HT1080 (cell line): ENCODE data around the gene TANGO2. TPM values are rescaled to one million over a fixed set of nuclear protein-coding genes. Genes with fewer than 3 reads are reported as not detected.
A peak's percentile ranks its signal among the peaks of the same experiment; 100 is the strongest.

Source experiments
- DNase-seq: peaks from one replicate; pipeline ENCODE4 v3.0.0-alpha.2; 2015; ENCODE audit warnings: low read depth
- total RNA-seq: library from RNA; depleted of rRNA; stranded (reverse); fragments of >200 nt; shearing (Covaris generic); gene quantifications from 2 replicates; pipeline ENCODE4 v1.2.3, GENCODE V29; 2014

TANGO2 gene
- total RNA-seq, 1 experiment from 2014 or later = 18.8 TPM

- DNase-seq = peak; percentile 31
Measured at GRCh38 chr22:19994851-19995610, 25.9 kb upstream of the TANGO2 start.

- DNase-seq = no peak
Measured at GRCh38 chr22:19995611-19996339, 25.1 kb upstream of the TANGO2 start.

DNA sequence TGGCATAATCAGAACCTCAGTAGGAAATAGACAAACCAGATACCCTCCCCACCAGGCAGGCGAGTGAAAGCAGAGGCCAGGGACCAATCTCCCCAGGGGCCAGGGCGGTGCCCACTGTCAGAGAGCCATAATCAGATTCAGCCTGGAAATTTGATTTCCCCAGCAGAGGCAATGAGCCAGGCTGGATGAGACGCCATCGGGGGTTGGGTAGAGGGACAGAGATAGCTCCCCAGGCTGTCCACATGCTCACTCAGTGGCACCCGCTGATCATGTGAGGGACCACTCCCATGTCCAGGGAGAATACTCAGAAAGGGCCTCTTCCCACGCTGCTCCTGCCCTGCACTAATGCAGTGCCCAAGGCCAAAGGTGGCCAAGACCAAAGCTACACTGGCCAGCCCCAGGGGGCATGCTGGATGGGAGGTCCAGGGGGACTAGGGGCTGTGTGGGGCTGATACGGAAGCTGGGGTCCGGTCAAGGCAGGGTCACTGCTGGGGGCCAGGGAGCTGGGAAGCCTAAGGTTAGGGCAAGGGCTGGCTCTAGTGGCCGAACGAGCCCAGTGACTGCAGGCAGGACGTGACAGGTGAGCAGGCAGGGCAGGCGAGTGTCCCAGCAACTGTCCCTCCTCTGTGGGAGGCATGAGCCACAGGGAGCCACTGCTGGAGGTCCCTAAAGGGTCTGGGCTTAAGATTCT is 24.1 kb upstream of the TANGO2 start:
- DNase-seq = no peak

GRCh38 chr22:19997561-19998231 is 23.2 kb upstream of the TANGO2 start:
- no peak for DNase-seq

- DNase-seq = no peak
Measured at GRCh38 chr22:19998232-19998951, 22.5 kb upstream of the TANGO2 start.

DNA sequence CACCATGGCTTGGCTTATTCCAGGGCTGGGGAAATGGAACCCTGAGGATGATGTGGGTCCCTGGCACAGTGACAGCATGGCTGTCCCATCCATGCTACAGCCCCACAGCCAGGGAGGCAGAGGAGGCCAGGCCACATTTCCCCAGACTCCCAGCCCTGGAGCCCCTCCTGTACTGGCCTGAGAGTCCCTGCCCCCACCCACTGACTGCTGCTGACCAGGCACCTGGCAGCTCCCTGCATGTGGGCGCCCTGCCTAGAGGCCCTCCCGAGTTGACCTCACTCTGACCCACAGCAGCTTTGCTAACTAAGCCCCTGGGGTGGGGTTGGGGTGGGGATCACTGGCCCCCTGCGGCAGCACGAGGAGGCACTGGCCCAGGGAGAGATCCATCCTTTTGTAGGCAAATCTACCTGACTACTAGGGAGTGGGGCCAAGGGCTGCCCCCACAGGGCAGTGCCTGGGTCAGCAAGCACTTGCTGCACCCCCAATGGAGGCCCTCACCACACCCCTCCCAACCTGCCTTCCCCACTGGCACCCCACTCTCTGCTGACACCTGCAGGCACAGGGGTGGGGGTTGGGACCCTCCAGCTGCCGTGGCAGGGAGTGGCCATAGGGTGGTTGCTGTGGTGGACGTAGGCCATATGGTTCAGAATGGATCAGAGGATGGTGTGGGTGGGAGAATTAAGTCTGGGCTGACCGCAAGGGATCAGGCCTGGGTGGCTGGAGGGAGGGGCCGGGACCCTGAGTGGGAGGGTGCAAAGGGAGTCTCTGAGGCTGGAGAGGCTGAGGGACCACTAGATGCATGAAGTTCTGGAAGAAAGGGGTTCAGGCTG is 21.7 kb upstream of the TANGO2 start:
- DNase-seq = no peak

DNA sequence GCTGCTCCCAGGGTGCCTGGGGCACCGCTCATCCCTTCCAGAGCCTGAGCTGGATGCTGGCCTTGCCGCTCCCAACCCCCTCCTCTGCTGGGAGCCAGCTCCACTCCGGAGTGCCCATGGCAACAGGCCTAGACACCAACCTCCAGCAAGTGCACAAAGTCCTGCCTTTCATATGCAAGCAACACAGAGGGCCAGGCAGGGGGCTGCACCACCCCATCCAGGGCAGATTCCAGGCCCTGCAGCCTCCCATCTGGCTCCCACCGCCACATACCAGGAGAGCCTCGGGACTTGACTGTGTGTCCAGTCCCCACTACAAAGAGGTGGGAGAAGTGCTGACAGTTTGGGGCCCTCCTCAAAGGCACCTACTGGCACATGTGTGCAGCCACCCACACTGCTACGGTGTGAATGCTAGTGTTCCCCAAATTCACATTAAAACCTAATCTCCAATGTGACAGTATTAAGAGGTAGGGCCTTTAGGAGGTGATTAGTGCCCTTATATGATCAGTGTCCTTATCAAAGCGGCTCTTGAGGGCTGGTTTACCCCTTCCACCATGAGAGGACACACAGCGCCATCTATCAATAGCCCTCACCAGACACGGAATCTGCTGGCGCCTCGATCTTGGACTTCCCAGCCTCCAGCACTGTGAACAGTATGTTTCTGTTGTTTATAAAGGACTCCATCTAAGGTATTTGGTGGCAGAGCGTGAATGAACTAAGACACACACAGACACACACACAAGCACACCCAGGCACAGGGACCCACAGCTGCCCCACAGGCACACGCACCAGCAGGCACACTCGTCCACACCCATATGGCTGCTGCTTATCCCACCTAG is 20.4 kb upstream of the TANGO2 start:
- peak; percentile 24 for DNase-seq

DNA sequence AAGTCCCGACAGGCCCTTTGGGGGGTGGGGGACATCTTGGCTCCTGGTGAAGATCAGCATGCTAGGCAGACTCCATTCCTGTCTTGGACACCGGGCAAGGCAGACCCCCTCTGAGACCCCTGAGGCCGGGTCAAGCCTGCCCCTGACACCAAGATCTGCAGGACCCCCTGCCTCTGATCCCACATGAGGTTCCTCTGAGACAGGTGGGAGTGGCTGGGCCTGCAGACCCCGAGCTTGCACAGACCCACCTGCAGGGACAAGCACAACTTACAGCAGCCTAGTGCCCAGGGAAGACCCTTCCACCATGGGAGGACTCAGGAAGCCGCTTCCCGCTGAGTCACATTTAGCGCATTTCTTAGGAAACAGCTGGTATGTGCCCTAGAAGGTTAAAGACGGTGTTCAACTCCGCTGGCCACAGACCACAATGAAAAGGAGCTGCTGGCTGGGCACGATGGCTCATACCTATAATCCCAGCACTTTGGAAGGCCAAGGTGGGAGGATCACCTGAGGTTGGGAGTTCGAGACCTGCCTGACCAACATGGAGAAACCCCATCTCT is 19.8 kb upstream of the TANGO2 start:
- DNase-seq = peak; percentile 93

- DNase-seq = no peak
Measured at GRCh38 chr22:20002128-20002527, 18.8 kb upstream of the TANGO2 start.

DNA sequence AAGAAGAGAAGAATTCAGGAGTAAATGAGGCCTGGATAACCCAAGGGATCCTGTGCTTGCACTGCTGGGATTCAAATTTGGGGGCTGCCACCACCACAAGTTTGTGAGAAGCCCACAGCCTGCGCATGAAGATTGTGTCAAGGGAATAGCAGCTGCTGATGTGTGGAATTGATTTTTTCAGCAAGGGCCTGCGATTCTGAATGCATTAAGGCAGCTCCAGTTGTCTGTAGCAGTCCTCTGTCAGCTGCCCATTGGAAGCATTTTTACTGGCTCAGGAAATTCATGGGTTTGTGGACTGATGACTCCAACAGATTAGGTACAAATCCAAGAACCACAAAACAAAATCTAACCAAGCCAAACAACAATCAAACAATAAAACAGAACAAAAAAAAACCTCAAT is 18.3 kb upstream of the TANGO2 start:
- no peak for DNase-seq

GRCh38 chr22:20003304-20003703 is 17.6 kb upstream of the TANGO2 start:
- no peak for DNase-seq

GRCh38 chr22:20004464-20004863 is 16.4 kb upstream of the TANGO2 start:
- DNase-seq = no peak

DNA sequence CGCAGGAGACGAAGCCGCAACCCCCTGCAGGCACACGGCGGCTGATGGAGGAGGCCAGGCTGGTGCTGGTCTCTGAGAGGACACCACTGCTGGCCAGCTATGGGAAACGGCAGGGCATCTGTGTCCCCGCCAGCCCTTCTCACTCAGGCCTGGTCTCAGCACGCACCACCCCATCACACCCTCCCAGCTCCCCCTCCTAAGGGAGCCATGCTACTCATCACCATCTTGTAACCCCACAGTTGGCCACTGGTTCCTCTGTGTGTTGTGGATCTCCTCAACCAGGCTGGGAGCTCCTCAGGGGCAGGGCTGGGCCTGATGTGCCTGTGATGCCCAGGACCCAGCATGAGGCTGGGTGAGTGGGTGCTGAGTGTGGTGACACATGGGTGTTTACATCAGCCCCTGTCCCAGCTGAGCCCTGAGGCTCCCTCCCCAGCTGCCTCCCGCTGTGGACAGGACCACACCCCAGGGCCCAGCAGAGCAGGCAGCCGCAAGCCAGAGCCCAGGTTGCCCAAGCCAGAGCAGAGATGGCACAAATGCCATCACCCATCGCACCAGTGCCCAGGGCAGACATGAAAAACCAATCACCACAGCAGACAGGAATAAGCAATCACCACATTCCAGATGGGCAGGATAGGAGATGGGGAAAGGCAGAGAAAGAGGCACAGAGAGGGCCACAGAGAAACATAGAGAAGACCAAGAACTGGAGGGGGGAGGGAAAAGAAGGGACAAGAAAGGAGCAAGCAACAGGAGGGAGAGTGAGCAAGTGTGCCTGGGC is 12.5 kb upstream of the TANGO2 start:
- DNase-seq = no peak

GRCh38 chr22:20009018-20009491 is 11.9 kb upstream of the TANGO2 start:
- DNase-seq = no peak

DNA sequence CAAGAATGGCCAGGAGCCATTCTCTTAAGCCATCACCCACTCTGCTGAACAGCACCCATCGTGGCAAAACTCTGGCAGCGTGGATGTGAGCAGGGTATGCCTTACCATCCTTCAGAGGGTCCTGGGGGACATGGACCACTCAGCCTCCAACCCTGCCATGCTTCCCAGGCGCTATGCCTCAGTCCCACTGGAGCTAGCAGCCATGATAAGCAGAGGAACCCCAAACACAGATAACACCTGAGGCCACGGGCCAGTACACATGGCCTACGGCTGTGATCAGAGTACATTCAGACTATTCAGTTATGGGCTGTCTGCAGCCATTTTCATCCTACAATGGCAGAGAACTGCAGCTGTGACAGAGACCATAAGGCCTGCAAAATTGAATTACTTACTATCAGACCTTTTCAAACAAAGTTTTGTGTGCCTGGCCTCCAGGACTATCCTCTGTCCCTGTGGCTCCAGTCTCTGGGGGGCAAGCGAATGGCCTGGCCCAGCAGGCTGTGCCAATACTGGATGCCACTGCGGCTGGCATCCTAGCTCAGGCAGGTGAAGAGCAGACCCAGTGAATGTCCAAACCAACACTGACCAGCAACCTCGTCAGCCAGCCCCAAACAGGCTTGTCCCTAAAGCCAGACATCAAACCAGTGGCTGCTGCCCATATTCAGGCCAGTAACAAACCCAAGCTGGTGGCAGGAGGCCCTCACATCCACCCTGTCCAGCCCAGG is 11.2 kb upstream of the TANGO2 start:
- no peak for DNase-seq

- no peak for DNase-seq
Measured at GRCh38 chr22:20010307-20011122, 10.4 kb upstream of the TANGO2 start.
